HepG2 (cell line): ENCODE results near the gene TOM1L1. TPM values are rescaled to one million over a fixed set of nuclear protein-coding genes. Genes with fewer than 3 reads are reported as not detected.

Source experiments
- CEBPZ ChIP-seq: IDR thresholded peaks from 2 replicates; pipeline ENCODE4 v1.6.1; 2012; ENCODE audit warnings: low read length, improper control_type of control experiment
- CHCHD3 ChIP-seq: sonication (generic); formaldehyde crosslinking; IDR thresholded peaks from 2 replicates; pipeline ENCODE4 v1.8.0; 2022; ENCODE audit warnings: mild to moderate bottlenecking, missing genetic modification reagents, moderate library complexity
- DRAP1 ChIP-seq: IDR thresholded peaks from 2 replicates; pipeline ENCODE4 v1.6.1; 2016; ENCODE audit warnings: missing genetic modification reagents, missing compliant biosample characterization
- HMG20B ChIP-seq: conservative IDR thresholded peaks from 2 replicates; pipeline ENCODE4 v1.6.1; 2016; ENCODE audit warnings: missing genetic modification reagents, missing compliant biosample characterization
- KDM6A ChIP-seq: IDR thresholded peaks from 2 replicates; pipeline ENCODE4 v1.6.1; 2016; ENCODE audit warnings: low read depth
- KLF9 ChIP-seq: IDR thresholded peaks from 2 replicates; pipeline ENCODE4 v1.6.1; 2016; ENCODE audit warnings: low read depth
- MEF2D ChIP-seq: sonication (generic); formaldehyde crosslinking; IDR thresholded peaks from 2 replicates; pipeline ENCODE4 v1.5.1; 2020; ENCODE audit warnings: mild to moderate bottlenecking, missing genetic modification reagents
- NCOA1 ChIP-seq: sonication (generic); formaldehyde crosslinking; IDR thresholded peaks from 2 replicates; pipeline ENCODE4 v1.9.0; 2021; ENCODE audit warnings: missing genetic modification reagents
- NR0B2 ChIP-seq: sonication (generic); formaldehyde crosslinking; IDR thresholded peaks from 2 replicates; pipeline ENCODE4 v1.4.0; 2020; ENCODE audit warnings: mild to moderate bottlenecking, missing genetic modification reagents
- PAXIP1 ChIP-seq: sonication (generic); formaldehyde crosslinking; conservative IDR thresholded peaks from 2 replicates; pipeline ENCODE4 v1.4.0; 2020; ENCODE audit warnings: mild to moderate bottlenecking, missing genetic modification reagents, moderate library complexity
- PTBP1 ChIP-seq: fragments of 200-400 bp; formaldehyde crosslinking; IDR thresholded peaks from 2 replicates; pipeline ENCODE4 v1.6.1; 2018; ENCODE audit warnings: low read length, low read depth; ENCODE audit not compliant: poor library complexity, severe bottlenecking
- RBAK ChIP-seq: sonication (generic); formaldehyde crosslinking; IDR thresholded peaks from 2 replicates; pipeline ENCODE4 v1.5.1; 2020; ENCODE audit warnings: mild to moderate bottlenecking, missing genetic modification reagents
- REXO4 ChIP-seq: sonication (generic); formaldehyde crosslinking; IDR thresholded peaks from 2 replicates; pipeline ENCODE4 v1.8.0; 2022; ENCODE audit warnings: missing genetic modification reagents, mild to moderate bottlenecking, borderline replicate concordance
- SRSF9 ChIP-seq: fragments of 200-400 bp; formaldehyde crosslinking; IDR thresholded peaks from 2 replicates; pipeline ENCODE4 v1.6.1; 2018; ENCODE audit warnings: borderline replicate concordance, mild to moderate bottlenecking, low read depth, low read length; ENCODE audit not compliant: insufficient read depth, poor library complexity, severe bottlenecking
- ZBTB3 ChIP-seq: sonication (generic); formaldehyde crosslinking; IDR thresholded peaks from 2 replicates; pipeline ENCODE4 v1.4.0; 2020; ENCODE audit warnings: low read depth, mild to moderate bottlenecking, moderate library complexity, missing genetic modification reagents, borderline replicate concordance
- ZMYM3 ChIP-seq: sonication (generic); formaldehyde crosslinking; IDR thresholded peaks from 2 replicates; pipeline ENCODE4 v1.5.1; 2020; ENCODE audit warnings: mild to moderate bottlenecking, missing genetic modification reagents
- ZNF207 ChIP-seq: fragments of 450-650 bp; IDR thresholded peaks from 2 replicates; pipeline ENCODE4 v1.6.1; 2016; ENCODE audit warnings: antibody characterized with exemption, borderline replicate concordance
- ZNF263 ChIP-seq: sonication (generic); formaldehyde crosslinking; IDR thresholded peaks from 2 replicates; pipeline ENCODE4 v1.4.0; 2020; ENCODE audit warnings: missing genetic modification reagents
- ZNF547 ChIP-seq: sonication (generic); formaldehyde crosslinking; IDR thresholded peaks from 2 replicates; pipeline ENCODE4 v1.5.1; 2020; ENCODE audit warnings: mild to moderate bottlenecking, missing genetic modification reagents
- ZSCAN9 ChIP-seq: IDR thresholded peaks from 2 replicates; pipeline ENCODE4 v1.6.1; 2016; ENCODE audit warnings: borderline replicate concordance
- polyA plus RNA-seq, 8 experiments: library from polyadenylated mRNA; depleted of rRNA in 3 of 8; stranded (reverse) in 7 of 8; unstranded in 1 of 8; fragments of >200 nt; fragmentation: Illumina TruSeq in 4 of 8; extraction: Trizol in 4 of 8; gene quantifications; 2 replicates each; pipeline versions ENCODE4 v1.2.1 to v1.2.3, GENCODE V29; 2011 to 2016; ENCODE audit warnings: low read depth in 4 of 8, missing spikeins in 1 of 8, mixed read lengths in 1 of 8; ENCODE audit not compliant: insufficient read depth in 1 of 8
- total RNA-seq, 5 experiments: library from RNA; depleted of rRNA; stranded (reverse); fragments of >200 nt; fragmentation: Illumina TruSeq; extraction: Trizol; gene quantifications; 2 replicates each; pipeline ENCODE4 v1.2.3, GENCODE V29; 2016; ENCODE audit warnings: low read depth in 1 of 5

TOM1L1 gene
- total and polyA plus RNA-seq, 2 of the 13 experiments (the other 11 are each of a cell fraction or from before 2014, with no cell fraction given), result 45.3 to 51.3 TPM

- TF ChIP-seq PAXIP1 (no peak; the same call in none of the 2 replicates), ZNF263 (peak; percentile 60), HMG20B (no peak), DRAP1 (no peak; the same call in none of the 2 replicates), ZNF547 (no peak), SRSF9 (no peak), CHCHD3 (CRISPR knock-in tag) (no peak), KLF9 (CRISPR knock-in tag) (no peak), ZNF207 (no peak), KDM6A (CRISPR knock-in tag) (no peak; the same call in 1 of the 2 replicates), ZBTB3 (no peak), RBAK (CRISPR knock-in tag) (no peak), ZSCAN9 (CRISPR knock-in tag) (no peak; the same call in 1 of the 2 replicates), NR0B2 (CRISPR knock-in tag) (no peak; the same call in 1 of the 2 replicates), PTBP1 (no peak), ZMYM3 (no peak), CEBPZ (no peak), MEF2D (CRISPR knock-in tag) (no peak), REXO4 (CRISPR knock-in tag) (no peak), NCOA1 (0 out of 2 replicates have a peak, but pooled peaks have one; percentile 21)
Observed at GRCh38 chr17:54900457-54901229, at the start of gene TOM1L1 (continued).
